ENCODE data around the gene MICALL1. TPM values are rescaled to one million over a fixed set of nuclear protein-coding genes. Genes with fewer than 3 reads are reported as not detected.

The MICALL1 gene
- total and polyA plus RNA-seq, 2 of the 13 experiments (the other 11 are each of a cell fraction or from before 2014, with no cell fraction given): 7.6 to 10.6 TPM

- TF ChIP-seq SNAPC4 (CRISPR knock-in tag; IDR thresholded peaks at IDR 0.05) (no peak), HOXD1 (CRISPR knock-in tag; IDR thresholded peaks at IDR 0.05) (no peak), ZNF644 (CRISPR knock-in tag; IDR thresholded peaks at IDR 0.05; ENCODE audit: low read depth) (peak; percentile 75), BRCA1 (CRISPR knock-in tag; IDR thresholded peaks at IDR 0.05) (no peak), MEF2D (CRISPR knock-in tag; IDR thresholded peaks at IDR 0.05) (peak; percentile 74), RARA (CRISPR knock-in tag; IDR thresholded peaks at IDR 0.05) (peak; percentile 51), ZNF7 (CRISPR knock-in tag; IDR thresholded peaks at IDR 0.05) (peak; percentile 78; the same call in 1 of the 2 replicates), SPEN (CRISPR knock-in tag; IDR thresholded peaks at IDR 0.05; ENCODE audit: low read depth) (peak; percentile 30; the same call in 1 of the 2 replicates), NFATC3 (CRISPR knock-in tag; IDR thresholded peaks at IDR 0.05) (no peak), CCAR2 (optimal IDR thresholded peaks at IDR 0.05; ENCODE audit: low read depth, low read length) (no peak), FOXA3 (CRISPR knock-in tag; IDR thresholded peaks at IDR 0.05) (peak; percentile 58; the same call in 1 of the 2 replicates), ZEB1 (IDR thresholded peaks at IDR 0.05; ENCODE audit: insufficient replicate concordance, low read depth) (peak; percentile 32), SAP130 (CRISPR knock-in tag; IDR thresholded peaks at IDR 0.05; ENCODE audit: low read depth) (peak; percentile 45; the same call in 1 of the 2 replicates), RBFOX2 (IDR thresholded peaks at IDR 0.05; ENCODE audit: low read depth, low read length) (no peak), PHF21A (CRISPR knock-in tag; IDR thresholded peaks at IDR 0.05) (peak; percentile 53; the same call in 1 of the 2 replicates), ZMYM4 (CRISPR knock-in tag; IDR thresholded peaks at IDR 0.05) (0 out of 2 replicates have a peak, but pooled peaks have one; percentile 31), RNF219 (CRISPR knock-in tag; IDR thresholded peaks at IDR 0.05) (no peak), SALL1 (CRISPR knock-in tag; IDR thresholded peaks at IDR 0.05) (peak; percentile 29; the same call in 1 of the 2 replicates), BCL6 (CRISPR knock-in tag; IDR thresholded peaks at IDR 0.05) (0 out of 2 replicates have a peak, but pooled peaks have one; percentile 22), FOXA1 (IDR thresholded peaks at IDR 0.05) (no peak), FOXA1 (CRISPR knock-in tag; IDR thresholded peaks at IDR 0.05) (peak; percentile 66), SOX13 (IDR thresholded peaks at IDR 0.05) (no peak), SOX13 (CRISPR knock-in tag; conservative IDR thresholded peaks at IDR 0.05 in 1 of 2, IDR thresholded peaks at IDR 0.05 in 1 of 2) (peak in 1 of 2 experiments; percentile 35; a peak in 1 of 4 replicates)
Observed at GRCh38 chr22:37965940-37966664, 60.0 kb downstream of the MICALL1 start (continued).
